Stimulated activated CD4-positive, alpha-beta T cell treated with anti-CD3 and anti-CD28 coated beads, Interleukin-4, amount 100 ng/mL, for 4 hours (primary cell): ENCODE data around the gene TMEM175.

Source experiments
- DNase-seq, 2 experiments: peaks; one replicate each; pipeline ENCODE4 v3.0.0-alpha.2; 2020

The TMEM175 gene, protein sequence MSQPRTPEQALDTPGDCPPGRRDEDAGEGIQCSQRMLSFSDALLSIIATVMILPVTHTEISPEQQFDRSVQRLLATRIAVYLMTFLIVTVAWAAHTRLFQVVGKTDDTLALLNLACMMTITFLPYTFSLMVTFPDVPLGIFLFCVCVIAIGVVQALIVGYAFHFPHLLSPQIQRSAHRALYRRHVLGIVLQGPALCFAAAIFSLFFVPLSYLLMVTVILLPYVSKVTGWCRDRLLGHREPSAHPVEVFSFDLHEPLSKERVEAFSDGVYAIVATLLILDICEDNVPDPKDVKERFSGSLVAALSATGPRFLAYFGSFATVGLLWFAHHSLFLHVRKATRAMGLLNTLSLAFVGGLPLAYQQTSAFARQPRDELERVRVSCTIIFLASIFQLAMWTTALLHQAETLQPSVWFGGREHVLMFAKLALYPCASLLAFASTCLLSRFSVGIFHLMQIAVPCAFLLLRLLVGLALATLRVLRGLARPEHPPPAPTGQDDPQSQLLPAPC

DNA sequence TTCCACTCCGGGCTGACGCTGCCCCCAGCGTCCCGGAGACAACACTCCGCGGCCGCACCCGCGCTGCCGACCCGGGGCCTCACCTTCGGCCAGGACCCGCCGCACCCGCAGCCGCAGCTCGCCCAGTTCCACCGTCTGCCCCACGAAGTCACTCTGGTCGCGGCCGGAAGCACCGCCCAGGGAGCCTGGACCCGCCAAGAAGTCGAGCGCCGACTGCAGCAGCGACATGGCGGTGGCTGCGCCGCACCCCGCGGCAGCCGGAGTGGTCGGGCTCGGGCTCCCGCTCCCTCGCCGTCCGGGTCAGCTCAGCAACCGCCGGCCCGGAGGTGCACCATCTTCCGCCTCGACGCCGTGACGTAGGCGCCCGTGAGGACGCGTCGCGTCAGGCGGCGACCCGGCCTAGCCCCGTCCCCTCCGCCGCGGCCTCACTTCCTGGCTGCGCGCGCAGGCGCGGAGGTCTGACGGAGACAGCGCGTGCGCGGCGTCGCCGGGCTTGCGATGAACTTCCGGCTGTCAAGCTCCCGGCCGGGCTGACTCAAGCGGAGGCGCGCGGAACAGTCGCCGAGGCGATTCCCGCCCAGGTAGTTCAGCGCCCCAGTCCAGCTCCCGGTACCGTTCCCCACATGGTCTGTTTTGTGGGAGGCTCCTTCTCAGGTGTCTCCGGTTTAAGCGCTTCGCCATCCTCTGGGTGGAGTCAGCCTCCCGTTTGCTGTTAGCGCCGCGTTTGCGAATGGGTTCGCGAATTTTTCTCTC, at the start of gene TMEM175, which contains the start of gene GAK:
Gene TMEM175, plus strand, starts transcription at position 501 of the 753 bp plus-strand sequence. CDS start 15,280 bp downstream, outside the sequence.
Gene GAK, minus strand, starts transcription at position 357 of the 753 bp plus-strand sequence. Its CDS starts 129 bp downstream, at position 228.
- peak; percentile 95 to 97 for DNase-seq

DNA sequence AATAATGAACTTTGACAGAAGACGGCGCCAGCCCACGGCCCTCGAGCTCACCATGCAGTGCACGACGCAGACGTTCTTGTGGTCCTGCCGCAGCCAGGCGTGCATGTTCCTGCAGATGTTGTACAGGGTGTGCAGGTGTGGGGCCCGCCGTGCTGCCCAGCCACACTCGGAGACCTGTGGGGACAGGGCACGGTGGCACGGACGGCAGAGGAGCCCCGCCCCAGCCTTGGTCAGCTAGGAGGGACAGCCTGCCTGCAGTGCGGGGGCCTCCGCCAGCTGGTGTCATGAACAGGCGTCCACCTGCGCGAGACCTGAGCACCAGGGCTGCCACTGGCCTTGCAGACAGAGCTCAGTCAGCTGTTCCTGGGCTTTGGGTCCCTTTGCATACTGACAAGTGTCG, 49.6 kb upstream of the TMEM175 start:
- DNase-seq = no peak

DNA sequence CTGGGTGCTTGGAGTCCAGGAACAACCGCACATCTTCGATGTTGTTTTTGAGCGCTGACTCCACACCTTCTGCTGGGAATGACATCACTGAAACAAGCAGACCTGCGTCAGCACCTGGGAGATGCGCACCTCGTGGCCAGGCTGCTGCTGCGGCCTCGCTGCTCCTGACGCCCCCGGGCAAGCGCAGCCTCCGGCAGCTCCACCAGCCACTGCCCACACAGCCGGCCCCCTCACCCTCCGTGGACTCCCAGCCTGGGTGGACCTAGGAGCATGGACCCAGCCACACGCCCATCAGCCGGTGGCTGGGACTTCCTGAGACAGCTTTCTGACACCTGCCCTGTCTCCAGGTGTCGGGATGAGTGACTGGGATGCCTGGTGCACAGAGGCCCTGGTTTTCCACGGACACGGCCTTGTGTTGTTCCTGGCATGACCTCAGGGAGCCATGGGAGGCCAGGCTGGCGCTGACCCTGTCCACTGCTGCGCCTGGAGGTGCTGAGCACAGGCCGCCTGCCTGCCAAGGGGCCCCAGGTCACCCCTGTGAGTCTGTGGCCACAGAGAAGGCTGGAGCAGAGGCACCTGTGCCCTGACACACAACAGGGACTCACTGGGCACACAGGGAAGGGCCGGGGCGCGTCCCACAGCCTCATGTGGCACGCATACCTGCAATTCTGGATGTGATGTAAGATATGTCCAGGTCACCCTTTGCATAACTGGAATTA, 48.7 kb upstream of the TMEM175 start:
- DNase-seq = no peak

DNA sequence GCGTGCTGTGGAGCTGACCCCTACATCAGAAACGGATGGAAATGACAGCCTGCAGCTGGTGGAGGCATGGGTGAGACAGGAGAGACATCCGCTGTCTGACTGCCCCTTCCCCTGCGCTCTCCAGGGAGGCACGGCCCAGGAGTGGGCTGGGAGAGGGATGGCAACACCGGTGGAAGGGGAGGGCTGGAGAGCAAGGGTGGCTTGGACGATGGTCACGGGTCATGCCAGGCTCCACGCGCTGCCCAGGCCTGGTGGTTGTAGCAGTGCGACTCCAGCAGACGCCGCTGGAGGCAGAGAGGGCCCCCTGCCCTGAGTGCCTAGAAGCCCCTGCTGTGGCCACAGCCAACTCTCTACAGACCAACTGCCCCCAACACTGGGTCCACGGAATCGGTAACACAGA, 48.0 kb upstream of the TMEM175 start:
- no peak for DNase-seq

DNA sequence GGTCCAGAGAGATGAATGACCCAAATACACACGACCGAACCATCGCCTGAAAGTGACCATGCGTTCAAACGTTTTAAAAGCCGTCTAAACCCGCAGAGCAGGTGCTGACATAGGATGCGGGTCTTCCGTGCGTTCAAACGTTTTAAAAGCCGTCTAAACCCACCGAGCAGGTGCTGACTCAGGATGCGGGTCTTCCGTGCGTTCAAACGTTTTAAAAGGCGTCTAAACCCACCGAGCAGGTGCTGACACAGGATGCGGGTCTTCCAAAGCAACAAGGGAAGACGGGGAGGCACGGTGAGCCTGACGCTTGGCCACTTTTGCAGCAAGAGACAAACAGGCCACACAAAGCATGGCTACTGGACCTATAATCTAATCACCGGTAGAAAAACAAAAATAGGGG, 47.4 kb upstream of the TMEM175 start:
- no peak for DNase-seq

DNA sequence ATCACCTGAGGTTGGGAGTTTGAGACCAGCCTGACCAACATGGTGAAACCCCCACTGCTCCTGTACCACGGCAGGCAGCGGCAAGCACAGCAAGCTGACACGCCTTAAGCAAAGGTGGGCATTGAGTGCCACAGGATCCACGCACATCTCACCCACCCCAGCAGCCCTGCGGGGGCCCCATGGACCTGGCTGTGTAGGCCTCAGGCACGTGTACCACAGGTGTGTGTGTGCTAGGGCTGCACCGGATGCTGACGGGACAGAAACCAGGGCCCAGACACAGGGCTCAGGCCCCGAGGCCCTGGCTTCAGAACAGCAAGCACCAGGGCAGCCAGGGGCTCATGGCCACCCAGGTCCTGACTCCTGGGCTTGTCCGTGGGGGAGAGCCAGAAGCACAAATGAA, 46.9 kb upstream of the TMEM175 start:
- no peak for DNase-seq

DNA sequence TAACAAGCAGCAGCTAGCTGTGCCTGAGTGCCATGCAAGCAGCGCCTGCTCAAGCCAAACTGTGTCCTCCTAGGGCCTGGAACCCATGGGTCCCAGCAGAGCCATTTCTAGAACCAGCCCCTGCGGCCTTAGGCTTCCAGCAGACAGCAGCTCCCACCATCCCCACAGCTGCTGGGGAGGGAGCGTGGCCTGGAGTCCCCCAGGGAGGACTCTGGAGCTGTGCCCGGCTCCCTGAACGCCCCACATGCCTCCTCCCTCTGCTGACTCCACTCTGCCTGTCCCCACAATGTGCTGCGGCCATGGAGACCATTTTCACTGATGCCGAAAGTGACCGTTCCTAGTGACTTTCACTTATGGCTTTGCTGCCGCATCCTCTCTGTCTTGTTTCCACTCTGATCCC, 46.0 kb upstream of the TMEM175 start:
- no peak for DNase-seq

DNA sequence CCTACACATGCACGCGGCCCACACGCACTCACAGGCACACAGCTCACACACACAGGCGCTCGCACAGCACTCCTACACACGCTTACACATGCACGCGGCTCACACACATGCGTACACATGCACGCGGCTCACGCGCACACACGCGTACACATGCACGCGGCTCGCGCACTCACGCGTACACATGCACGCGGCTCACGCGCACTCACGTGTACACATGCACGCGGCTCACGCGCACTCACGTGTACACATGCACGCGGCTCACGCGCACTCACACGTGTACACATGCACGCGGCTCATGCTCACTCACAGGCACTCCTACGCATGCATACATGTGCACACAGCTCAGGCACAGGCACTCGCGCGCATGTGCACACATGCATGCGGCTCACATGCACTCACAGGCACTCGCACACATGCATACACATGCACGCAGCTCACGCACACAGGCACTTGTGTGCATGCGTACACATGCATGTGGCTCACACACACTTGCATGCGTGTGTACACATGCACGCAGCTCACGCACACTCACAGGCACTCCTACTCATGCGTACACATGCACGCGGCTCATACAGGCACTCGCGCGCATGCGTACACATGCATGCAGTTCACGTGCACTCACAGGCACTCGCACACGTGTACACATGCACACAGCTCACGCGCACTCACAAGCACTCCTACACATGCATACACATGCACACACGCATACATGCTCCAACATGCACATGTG, 45.1 kb upstream of the TMEM175 start:
- no peak for DNase-seq

DNA sequence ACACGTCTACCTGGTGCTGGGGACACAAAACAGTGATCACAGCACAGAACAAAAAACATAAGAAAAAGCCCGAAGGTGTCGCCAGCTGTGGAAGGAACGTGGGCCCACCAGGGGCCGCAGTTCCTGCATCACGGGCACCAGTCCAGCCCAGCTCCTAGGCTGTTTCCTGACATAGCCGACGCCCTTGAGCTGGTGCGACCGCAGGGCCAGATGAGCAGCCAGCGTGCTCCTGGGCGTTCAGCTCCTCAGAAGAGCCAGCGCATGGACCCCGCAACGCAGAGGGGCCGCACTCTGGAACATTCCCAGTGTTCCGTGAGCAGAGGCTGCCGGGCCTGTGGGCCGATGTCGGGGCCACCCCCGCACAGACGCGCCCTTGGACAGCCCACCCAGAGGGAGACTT, 44.2 kb upstream of the TMEM175 start:
- no peak for DNase-seq

DNA sequence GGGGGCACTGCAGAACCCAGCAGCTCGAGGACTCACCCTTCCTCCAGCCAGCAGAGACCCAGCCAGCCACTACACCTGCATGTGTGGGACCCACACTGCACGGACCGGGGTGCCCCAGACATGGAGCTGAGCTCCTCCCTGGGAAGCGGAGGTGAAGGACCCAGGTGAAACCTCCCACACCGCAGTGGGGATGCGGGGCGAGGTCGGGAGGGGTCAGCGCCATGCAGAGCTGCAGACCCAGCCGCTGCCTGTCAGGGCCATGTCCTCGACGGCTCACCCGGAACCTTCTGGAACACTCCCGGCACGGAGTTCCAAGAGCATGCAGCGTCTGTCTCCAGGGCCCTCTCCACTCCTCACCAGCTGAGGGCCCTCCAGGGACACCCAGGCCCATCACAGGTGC, 42.7 kb upstream of the TMEM175 start:
- DNase-seq = no peak

DNA sequence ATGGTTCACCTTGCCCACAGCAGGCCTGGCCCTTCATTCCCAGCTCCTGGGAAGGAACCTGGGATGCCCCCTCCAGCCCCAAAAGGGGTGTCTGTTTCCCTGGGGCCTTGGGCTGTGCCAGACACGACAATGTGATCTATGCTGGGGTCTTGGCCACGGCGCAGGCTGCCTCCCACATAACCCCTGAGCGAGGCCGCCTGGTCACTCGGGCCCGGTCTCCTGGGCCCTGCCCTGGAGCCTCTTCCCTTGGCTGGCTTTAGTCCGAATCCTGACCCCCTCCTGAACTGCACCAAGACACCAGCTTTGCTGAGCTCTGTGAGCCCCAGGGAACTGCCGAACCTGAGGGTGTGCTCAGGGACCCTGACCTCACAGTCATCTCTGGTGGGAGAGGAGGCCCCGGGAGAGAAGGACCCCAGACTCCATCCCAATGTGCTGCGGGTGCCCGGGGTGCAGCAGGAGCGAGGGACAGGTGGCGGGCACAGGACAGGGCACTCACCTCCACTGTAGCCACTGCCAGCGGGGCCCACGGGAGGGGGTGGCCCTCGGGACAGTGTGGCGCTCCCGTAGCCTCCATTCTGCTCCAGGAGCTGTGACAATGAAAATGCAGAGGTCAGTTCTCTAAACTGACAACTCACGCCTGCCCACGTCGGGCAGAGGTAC, 42.1 kb upstream of the TMEM175 start:
- no peak for DNase-seq

DNA sequence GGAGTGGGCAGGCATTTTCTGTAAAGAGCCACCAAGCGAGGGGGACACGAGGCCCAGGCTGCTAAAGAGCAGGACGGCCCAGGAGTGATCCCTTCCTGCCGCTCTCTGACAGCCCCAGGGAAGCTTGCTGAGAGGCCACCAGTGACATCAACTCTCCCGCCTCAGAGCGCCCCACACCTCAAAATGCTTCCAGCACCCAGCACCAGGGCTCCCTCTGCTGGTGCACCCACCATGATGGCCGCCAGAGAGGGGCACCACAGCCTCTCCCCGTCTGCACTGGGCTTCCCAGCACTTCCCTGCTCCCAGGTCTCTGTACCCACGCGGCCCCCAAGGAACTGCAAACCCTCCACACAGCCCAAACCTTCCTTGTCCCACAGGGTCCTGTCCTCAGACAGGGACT, 40.5 kb upstream of the TMEM175 start:
- no peak for DNase-seq

DNA sequence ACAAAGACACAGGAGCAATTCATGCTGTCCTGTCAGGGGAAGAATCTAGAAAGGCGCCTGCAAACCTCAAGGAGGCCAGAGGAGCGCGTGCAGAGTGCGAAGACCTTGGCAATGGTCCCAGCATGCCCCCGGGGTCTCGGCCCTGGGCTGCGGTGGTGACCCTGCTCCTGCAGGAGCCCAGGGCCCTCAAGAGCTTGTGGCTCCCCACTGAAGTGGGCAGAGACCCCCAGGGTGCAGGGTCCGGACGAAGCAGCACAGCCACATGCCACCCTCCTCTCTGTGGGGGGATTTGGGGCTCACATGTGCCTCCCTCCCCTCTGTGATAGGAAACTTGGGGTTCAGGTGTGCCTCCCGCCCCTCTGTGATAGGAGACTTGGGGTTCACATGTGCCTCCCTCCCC, 39.5 kb upstream of the TMEM175 start:
- no peak for DNase-seq

DNA sequence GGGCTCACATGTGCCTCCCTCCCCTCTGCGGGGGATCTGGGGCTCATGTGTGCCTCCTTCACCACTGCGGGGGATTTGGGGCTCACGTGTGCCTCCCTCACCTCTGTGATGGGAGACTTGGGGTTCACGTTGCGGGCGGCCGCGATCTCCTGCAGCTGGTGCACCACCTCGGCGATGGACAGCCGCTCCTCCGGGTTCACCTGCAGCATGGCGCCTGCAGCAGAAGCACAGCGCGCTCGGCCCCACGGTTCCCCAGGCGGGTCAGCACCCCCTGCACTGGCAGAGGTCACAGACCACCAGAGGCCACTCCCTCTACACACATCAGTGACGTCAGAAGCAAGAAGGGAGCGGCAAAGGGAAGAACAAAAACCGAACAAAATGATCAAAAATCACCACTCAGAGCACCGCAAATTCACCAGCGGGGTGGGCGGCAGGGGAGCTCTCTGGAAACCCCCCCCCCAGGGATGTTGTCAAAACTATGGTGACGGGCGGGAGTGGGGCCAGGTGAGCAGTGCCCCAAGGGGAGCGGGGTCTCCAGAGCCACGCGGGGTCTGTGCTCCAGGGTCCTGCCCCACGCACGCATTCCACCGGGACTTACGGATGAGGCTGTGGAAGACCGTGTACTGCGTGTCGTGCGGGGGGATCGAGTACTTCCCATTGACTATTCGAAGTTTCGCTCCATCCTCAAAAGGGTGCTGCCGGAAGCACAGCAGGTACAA, 38.8 kb upstream of the TMEM175 start:
- no peak for DNase-seq

DNA sequence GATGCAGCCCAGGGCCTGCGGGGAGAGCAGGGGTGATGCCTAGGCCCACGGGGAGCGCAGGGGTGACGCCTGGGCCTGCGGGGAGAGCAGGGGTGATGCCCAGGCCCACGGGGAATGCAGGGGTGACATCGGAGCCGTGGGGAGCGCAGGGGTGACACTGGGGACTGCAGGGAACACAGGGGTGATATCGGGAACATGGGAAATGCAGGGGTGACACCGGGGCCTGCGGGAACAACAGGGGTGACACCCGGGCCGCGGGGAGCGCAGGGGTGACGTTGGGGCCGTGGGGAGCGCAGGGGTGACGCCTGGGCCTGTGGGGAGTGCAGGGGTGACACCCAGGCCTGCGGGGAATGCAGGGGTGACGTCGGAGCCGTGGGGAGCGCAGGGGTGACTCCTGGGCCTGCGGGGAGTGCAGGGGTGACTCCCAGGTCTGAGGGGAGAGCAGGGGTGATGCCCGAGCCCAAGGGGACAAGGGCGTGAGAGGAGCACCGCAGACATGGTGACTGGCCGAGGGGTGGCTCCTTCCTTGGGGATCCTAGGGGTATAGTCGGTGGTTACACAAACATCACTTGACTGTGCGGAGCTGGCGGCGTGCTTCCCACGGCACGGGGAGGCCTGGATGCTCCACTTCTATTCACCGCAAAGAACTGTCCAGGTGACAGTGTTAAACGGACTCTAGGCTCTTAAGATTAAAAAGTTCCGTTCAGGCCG, 38.1 kb upstream of the TMEM175 start:
- no peak for DNase-seq

DNA sequence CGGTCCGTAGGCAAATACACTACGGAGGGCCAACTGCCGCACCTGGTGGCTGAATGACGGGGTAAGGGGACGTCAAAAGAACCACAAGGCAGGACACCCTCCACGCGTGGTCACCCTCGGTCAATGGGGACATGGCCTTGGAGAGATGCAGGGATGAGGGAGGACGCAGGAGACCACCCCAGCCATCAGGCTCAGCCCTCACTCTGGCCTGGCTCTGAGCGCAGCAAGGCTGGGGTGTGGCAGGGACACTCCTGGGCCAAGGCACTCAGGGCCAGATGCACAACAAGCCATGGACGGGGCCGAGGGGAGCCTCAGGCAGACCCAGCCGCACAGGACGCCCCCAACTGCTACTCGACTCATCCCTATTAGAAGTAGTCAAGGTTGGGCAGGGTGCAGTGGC, 36.7 kb upstream of the TMEM175 start:
- DNase-seq = no peak

DNA sequence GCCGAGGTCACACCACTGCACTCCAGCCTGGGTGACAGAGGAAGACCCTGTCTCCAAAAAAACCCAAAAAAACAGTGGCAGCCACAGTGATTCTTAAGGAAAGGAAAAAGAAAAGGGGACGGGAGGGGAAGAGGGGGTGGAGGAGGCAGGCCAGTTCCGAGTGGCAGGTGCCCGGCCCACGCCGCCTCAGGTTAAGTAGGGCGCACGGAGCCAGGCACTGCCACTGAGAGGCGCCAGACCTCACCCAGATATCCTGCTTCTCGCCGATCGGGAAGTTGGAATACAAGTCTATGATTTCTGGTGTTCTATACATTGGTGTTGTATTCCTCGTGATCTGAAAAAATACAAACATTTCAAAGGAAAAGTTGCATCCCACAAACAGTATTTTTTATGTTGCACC, 36.0 kb upstream of the TMEM175 start:
- no peak for DNase-seq

DNA sequence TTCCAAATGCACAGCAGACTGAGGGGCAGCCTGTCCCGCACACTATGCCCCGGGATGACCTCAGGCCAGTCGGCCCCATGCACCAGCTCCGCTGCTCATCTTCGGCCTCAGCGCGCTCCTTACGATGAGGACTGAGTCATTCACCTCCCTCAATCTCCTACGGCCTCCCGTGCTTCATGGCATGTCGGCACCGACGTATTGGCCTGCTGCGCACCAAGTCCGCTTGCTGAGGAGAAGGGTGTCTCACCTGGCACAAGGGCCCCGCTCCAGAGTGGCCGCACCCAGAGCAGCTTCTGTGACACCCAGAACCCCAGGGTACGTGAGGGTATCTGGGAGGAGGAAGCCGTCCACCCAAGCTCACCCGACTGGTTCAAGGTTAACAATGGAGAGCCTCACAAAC, 35.6 kb upstream of the TMEM175 start:
- no peak for DNase-seq

DNA sequence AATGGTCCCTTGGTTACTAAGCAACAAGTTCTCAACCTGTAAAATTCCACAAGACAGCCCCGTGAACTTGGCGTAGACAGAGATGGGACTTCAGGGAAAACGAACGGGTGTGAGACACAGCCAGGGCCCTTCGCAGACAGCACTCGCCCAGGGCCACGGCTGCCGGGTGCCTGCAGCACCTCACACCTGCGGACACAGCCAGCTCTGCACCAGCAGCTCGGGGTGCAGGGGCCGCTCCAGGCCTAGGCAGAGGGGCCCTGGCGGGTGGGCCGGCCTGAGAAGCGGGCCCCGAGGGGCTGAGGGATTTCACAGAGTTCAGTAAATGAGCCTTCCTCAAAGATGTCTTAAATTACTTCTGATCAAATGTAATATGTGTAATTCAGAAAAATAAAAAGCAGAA, 34.1 kb upstream of the TMEM175 start:
- no peak for DNase-seq

DNA sequence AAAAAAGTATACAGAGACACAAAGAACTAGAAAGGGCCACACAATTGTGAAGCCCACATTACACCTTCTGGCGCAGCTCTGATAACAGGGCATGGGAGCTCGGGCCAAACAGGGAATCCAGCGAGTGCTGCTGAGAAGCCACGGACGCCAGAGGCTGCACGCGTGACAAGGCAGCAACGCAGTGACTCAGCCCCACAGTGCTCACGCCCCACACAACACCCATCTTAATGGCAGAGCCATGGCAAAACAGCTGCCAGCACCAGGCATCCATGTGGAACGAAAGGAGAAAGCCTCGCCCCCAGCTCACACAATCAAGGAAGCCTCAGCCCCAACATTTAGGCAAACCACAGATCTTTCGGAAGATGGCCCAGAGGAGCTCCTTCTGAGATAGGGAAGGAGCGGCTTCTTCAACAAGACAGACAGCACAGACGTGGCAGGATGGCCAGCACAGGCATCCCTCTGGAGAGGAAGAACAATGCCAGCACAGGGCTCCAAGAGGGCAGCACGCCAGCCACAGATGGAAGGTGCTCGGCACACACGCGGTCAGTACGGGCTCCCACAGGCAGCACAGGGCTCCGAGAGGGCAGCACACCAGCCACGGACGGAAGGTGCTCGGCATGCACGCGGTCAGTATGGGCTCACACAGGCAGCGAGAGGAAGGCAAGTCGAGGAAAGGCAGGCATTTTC, 33.2 kb upstream of the TMEM175 start:
- no peak for DNase-seq
